ENCODE results near the gene ZNF576. TPM values are rescaled to one million over a fixed set of nuclear protein-coding genes. Genes with fewer than 3 reads are reported as not detected.

The ZNF576 gene
- total and polyA plus RNA-seq, 9 of the 15 experiments (the other 6 are each of a cell fraction or from before 2014, with no cell fraction given), result 6.8 to 18.2 (median 12.2) TPM

- TF ChIP-seq ZBTB40 (IDR thresholded peaks at IDR 0.05), result peak; percentile 27; the same call in 1 of the 2 replicates
- TF ChIP-seq ZBTB40 (CRISPR knock-in tag; IDR thresholded peaks at IDR 0.05), result no peak
- no peak for TF ChIP-seq GTF2F1 (IDR thresholded peaks at IDR 0.05; ENCODE audit: low read depth, low read length)
- TF ChIP-seq TAL1 (IDR thresholded peaks at IDR 0.05), result 0 out of 2 replicates have a peak, but pooled peaks have one; percentile 12
Observed at GRCh38 chr19:43618921-43619261, 22.5 kb downstream of the ZNF576 start (continued).
